ENCODE data around the gene TCF15. TPM values are rescaled to one million over a fixed set of nuclear protein-coding genes. Genes with fewer than 3 reads are reported as not detected.

TCF15 gene
- total RNA-seq, 1 donor from 2014 or later: not detected

DNA sequence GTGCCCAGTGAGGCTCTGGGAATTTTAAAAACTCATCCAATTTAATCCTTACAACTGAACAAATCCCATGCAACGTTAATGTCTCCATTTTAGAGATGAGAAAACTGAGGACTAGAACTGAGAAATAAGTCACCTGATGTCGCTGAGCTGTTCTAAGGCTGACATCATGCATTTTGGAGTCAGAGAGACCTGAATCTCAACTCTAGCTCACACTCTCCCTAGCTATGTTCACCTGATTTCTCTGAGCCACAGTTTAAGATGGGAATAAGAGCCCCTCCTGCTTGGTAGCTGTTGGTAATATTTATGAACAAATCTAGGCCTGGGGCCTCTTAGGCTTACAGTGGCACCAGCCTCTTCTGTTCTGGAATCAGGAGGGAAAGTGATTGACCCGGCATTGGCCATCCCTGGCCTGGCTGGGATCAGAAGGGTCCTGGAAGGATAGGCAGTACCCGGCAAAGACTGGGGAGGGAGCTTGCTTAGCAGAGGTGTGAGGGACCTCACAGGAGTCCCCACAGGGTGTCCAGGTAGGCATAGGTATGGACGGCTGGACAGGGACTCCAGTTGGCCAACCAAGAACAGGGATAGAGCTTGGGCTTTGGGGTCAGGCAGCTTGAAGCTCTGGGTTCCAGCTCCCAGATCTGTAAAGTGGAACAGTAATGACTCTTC is 47.7 kb downstream of the TCF15 start:
- H3K27ac ChIP-seq: no peak overlapping the region
- no peak overlapping the region for H3K4me3 ChIP-seq
- DNase-seq (ENCODE audit: extremely low spot score in 2 of 2): no peak
- intact Hi-C loops (cut with DNase I): loop anchor here (10.0 kb wide), 1 partner anchor 172 kb away; no protein-coding TSS in a partner anchor
- H3K9me3 ChIP-seq: no peaks in the 10 kb centered on the region
- H3K36me3 ChIP-seq: no peaks in the 10 kb centered on the region
- H3K27me3 ChIP-seq: no peaks in the 10 kb centered on the region
- no peaks in the 10 kb centered on the region for H3K4me1 ChIP-seq
- no peak for TF ChIP-seq CTCF (IDR thresholded peaks at IDR 0.05)
- TF ChIP-seq POLR2A (IDR thresholded peaks at IDR 0.05): no peak
- TF ChIP-seq POLR2AphosphoS5 (IDR thresholded peaks at IDR 0.05; ENCODE audit: insufficient read depth in 1 of 2, low read depth in 1 of 2): no peak

- no peaks in the 10 kb centered on the region for H3K36me3 ChIP-seq
- intact Hi-C loops (cut with DNase I): loop anchor here (10.0 kb wide), 1 partner anchor 173 kb away; no protein-coding TSS in a partner anchor
- no peak for DNase-seq (ENCODE audit: extremely low spot score in 2 of 2)
- no peak for TF ChIP-seq POLR2AphosphoS5 (IDR thresholded peaks at IDR 0.05; ENCODE audit: insufficient read depth in 1 of 2, low read depth in 1 of 2)
- TF ChIP-seq POLR2A (IDR thresholded peaks at IDR 0.05): no peak
- peak; percentile 73 to 85 (median 78) for TF ChIP-seq CTCF (IDR thresholded peaks at IDR 0.05)
- H3K27ac ChIP-seq: no peak overlapping the region
- H3K27me3 ChIP-seq: no peaks in the 10 kb centered on the region
- no peaks in the 10 kb centered on the region for H3K9me3 ChIP-seq
- H3K4me1 ChIP-seq: no peaks in the 10 kb centered on the region
- no peak overlapping the region for H3K4me3 ChIP-seq
Measured at GRCh38 chr20:561437-562231, 48.5 kb downstream of the TCF15 start.

- H3K4me3 ChIP-seq: no peak overlapping the region
- no peak for DNase-seq (ENCODE audit: extremely low spot score in 2 of 2)
- H3K27me3 ChIP-seq: no peaks in the 10 kb centered on the region
- no peaks in the 10 kb centered on the region for H3K9me3 ChIP-seq
- H3K4me1 ChIP-seq: no peaks in the 10 kb centered on the region
- no peak overlapping the region for H3K27ac ChIP-seq
- TF ChIP-seq CTCF (IDR thresholded peaks at IDR 0.05) (no peak), POLR2A (IDR thresholded peaks at IDR 0.05) (no peak), POLR2AphosphoS5 (IDR thresholded peaks at IDR 0.05; ENCODE audit: insufficient read depth in 1 of 2, low read depth in 1 of 2) (no peak)
- H3K36me3 ChIP-seq: no peaks in the 10 kb centered on the region
- intact Hi-C loops (cut with DNase I): loop anchor here (10.0 kb wide), 1 partner anchor 174 kb away; no protein-coding TSS in a partner anchor
Measured at GRCh38 chr20:560680-561079, 49.4 kb downstream of the TCF15 start.

DNA sequence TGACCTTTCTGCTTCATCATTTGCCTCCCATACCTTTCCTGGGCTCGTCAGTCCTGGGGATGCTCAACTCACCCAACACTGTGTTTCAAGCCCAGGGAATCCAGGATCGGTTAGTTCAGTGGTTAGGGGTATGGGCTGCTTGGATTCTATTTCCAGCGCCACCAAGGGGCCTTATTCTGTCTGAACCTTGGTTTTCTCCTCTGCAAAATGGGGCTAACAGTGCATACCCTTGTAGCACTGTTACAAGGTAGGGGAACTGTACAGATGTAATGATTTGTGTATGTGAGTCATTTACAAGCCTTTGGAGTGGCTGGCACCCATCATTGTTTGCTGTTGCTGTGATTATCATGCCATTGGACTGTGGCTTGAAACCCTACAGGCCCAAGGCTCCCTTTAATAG is 52.0 kb downstream of the TCF15 start:
- DNase-seq (ENCODE audit: extremely low spot score in 2 of 2): no peak
- Histone ChIP-seq H3K4me3 (no peak overlapping the region), H3K36me3 (no peaks in the 10 kb centered on the region), H3K27ac (no peak overlapping the region), H3K9me3 (no peaks in the 10 kb centered on the region), H3K27me3 (no peaks in the 10 kb centered on the region), H3K4me1 (no peaks in the 10 kb centered on the region)
- TF ChIP-seq POLR2A (IDR thresholded peaks at IDR 0.05): no peak
- TF ChIP-seq POLR2AphosphoS5 (IDR thresholded peaks at IDR 0.05; ENCODE audit: insufficient read depth in 1 of 2, low read depth in 1 of 2): no peak
- TF ChIP-seq CTCF (IDR thresholded peaks at IDR 0.05): no peak
- intact Hi-C loops (cut with DNase I): no loop called here
